ENCODE data around the gene ARHGAP35. TPM values are rescaled to one million over a fixed set of nuclear protein-coding genes. Genes with fewer than 3 reads are reported as not detected.
A peak's percentile ranks its signal among the peaks of the same experiment; 100 is the strongest.
"Not testable (repeated sequence)": the region's sequence is repeated elsewhere in the genome, so short reads cannot be mapped to it uniquely, and the experiment has no call there.

Gene ARHGAP35
- total RNA-seq, 6 experiments from 2014 or later, result 33.5 to 54.4 (median 47.8) TPM

DNA sequence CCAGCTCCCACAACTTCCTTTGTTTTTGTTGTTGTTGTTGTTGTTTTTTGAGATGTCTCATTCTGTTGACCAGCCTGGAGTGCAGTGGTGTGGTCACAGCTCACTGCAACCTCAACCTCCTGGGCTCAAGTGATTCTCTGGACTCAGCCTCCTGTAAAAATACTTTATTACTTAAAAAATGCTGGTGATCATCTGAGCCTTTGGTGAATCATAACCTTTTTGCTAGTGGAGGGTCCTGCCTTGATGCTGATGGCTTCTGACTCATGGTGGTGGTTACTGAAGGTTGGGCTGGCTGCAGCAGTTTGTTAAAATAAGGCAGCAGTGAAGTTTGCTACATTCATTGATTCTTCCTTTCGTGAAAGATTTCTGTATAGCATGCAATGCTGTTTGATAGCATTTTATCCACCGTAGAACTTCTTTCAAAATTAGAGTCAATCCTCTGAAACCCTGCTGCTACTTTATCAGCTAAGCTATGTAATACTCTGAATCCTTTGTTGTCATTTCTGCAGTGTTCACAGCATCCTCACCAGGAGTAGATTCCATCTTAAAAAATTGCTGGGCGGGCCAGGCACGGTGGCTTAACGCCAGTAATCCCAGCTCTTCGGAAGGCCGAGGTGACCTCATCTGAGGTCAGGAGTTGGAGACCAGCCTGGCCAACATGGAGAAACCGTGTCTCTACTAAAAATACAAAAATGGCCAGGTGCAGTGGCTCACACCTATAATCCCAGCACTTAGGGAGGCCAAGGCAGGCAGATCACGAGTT is 18.0 kb downstream of the ARHGAP35 start:
- Histone ChIP-seq H3K27me3 (no peaks in the 10 kb centered on the region), H3K36me3 (no peaks in the 10 kb centered on the region), H3K4me3 (no peak overlapping the region), H3K9me3 (no peaks in the 10 kb centered on the region), H3K4me1 (peaks cover 0 to 55% (median 8%) of the 10 kb centered on the region in 4 donors), H3K27ac (peak overlapping the region in 1 of 3 donors; percentile 48)
- 50% methylated on average over 8 of the region's 9 CpGs for WGBS (ENCODE audit: insufficient coverage, low coverage, low lambda C conversion rate, missing lambda C conversion rate)
- intact Hi-C loops (cut with DNase I), result no loop called here
- TF ChIP-seq CTCF (IDR thresholded peaks at IDR 0.05) (no peak), POLR2A (IDR thresholded peaks at IDR 0.05) (no peak)
- DNase-seq (peak in 1 of 3 donors; percentile 39), ATAC-seq (peak in 3 of 4 donors; percentile 47 to 57 (median 47))

GRCh38 chr19:46880431-46880830 is 19.6 kb downstream of the ARHGAP35 start:
- H3K36me3 ChIP-seq, result no peaks in the 10 kb centered on the region
- intact Hi-C loops (cut with DNase I), result no loop called here
- ATAC-seq (no peak), DNase-seq (no peak)
- TF ChIP-seq CTCF (IDR thresholded peaks at IDR 0.05) (no peak), POLR2A (IDR thresholded peaks at IDR 0.05) (no peak)
- no peak overlapping the region for H3K4me3 ChIP-seq
- WGBS (ENCODE audit: insufficient coverage, low coverage, low lambda C conversion rate, missing lambda C conversion rate), result 75% methylated on average over 1 of the region's 1 CpG
- no peaks in the 10 kb centered on the region for H3K9me3 ChIP-seq
- H3K4me1 ChIP-seq, result peaks cover 0 to 50% (median 9%) of the 10 kb centered on the region in 4 donors
- H3K27ac ChIP-seq, result no peak overlapping the region
- H3K27me3 ChIP-seq, result no peaks in the 10 kb centered on the region

GRCh38 chr19:46881092-46881491 is 20.3 kb downstream of the ARHGAP35 start:
- Histone ChIP-seq H3K36me3 (no peaks in the 10 kb centered on the region), H3K4me3 (no peak overlapping the region), H3K27me3 (no peaks in the 10 kb centered on the region), H3K9me3 (no peaks in the 10 kb centered on the region), H3K4me1 (peaks cover 0 to 52% (median 11%) of the 10 kb centered on the region in 4 donors), H3K27ac (peak overlapping the region in 1 of 3 donors; percentile 8)
- WGBS (ENCODE audit: insufficient coverage, low coverage, low lambda C conversion rate, missing lambda C conversion rate), result 100% methylated on average over 4 of the region's 4 CpGs
- DNase-seq, result peak in 1 of 3 donors; percentile 18
- TF ChIP-seq CTCF (IDR thresholded peaks at IDR 0.05) (no peak), POLR2A (IDR thresholded peaks at IDR 0.05) (no peak)
- ATAC-seq, result no peak
- intact Hi-C loops (cut with DNase I), result no loop called here

DNA sequence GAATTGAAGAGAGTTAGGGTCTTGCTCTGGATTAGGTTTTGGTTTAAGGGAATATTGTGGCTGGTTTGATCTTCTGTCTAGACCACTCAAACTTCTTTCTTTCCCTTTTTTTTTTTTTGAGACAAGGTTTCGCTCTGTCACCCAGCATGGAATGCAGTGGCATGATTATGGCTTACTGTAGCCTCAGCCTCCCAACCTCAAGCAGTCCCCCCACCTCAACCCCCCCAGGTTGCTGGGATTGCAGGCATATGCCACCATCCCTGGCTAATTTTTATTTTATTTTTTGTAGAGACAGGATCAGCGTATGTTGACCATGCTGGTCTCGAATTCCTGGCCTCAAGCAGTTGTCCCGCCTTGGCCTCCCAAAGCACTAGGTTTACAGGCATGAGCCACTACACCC is 21.2 kb downstream of the ARHGAP35 start:
- intact Hi-C loops (cut with DNase I), result no loop called here
- Histone ChIP-seq H3K4me1 (peaks cover 0 to 51% (median 9%) of the 10 kb centered on the region in 4 donors), H3K36me3 (no peaks in the 10 kb centered on the region), H3K27me3 (no peaks in the 10 kb centered on the region), H3K27ac (peak overlapping the region in 1 of 3 donors; percentile 57), H3K9me3 (no peaks in the 10 kb centered on the region), H3K4me3 (no peak overlapping the region)
- WGBS (ENCODE audit: insufficient coverage, low coverage, low lambda C conversion rate, missing lambda C conversion rate), result 77% methylated on average over 4 of the region's 4 CpGs
- DNase-seq (peak in 1 of 3 donors; percentile 19), ATAC-seq (no peak)
- TF ChIP-seq POLR2A (IDR thresholded peaks at IDR 0.05), result no peak
- no peak for TF ChIP-seq CTCF (IDR thresholded peaks at IDR 0.05)

- intact Hi-C loops (cut with DNase I), result not testable (repeated sequence)
- 77% methylated on average over 4 of the region's 4 CpGs for WGBS (ENCODE audit: insufficient coverage, low coverage, low lambda C conversion rate, missing lambda C conversion rate)
These were observed 22.0 kb downstream of the ARHGAP35 start for GRCh38 chr19:46882751-46883150.

More at GRCh38 chr19:46882751-46883150, 22.0 kb downstream of the ARHGAP35 start:
- not testable (repeated sequence) for ATAC-seq, H3K4me3 ChIP-seq, H3K9me3 ChIP-seq, H3K36me3 ChIP-seq, DNase-seq, H3K27me3 ChIP-seq
- Histone ChIP-seq H3K4me1 (peaks cover 0 to 51% (median 11%) of the 10 kb centered on the region in 4 donors), H3K27ac (peak overlapping the region in 1 of 3 donors; percentile 57)

Data from right lobe of liver (tissue), 6 donors.